B cell (primary cell): ENCODE measurements around the gene NOSTRIN.

Experiments used
- CTCF ChIP-seq: fragments of 200-600 bp; IDR thresholded peaks from one replicate; pipeline ENCODE4 v1.8.0; 2022; ENCODE audit warnings: antibody characterized with exemption, mild to moderate bottlenecking
- EZH2 ChIP-seq: IDR thresholded peaks from 2 replicates; pipeline ENCODE4 v1.6.1; 2012; ENCODE audit warnings: borderline replicate concordance, low read depth, mild to moderate bottlenecking, moderate library complexity, low read length; ENCODE audit not compliant: insufficient read depth, poor library complexity, severe bottlenecking

GRCh38 chr2:168798076-168798887 is 4.2 kb upstream of the NOSTRIN start:
- TF ChIP-seq CTCF = no peak
- TF ChIP-seq EZH2 = no peak
